Fibroblast of lung (primary cell): ENCODE results near the gene ELMO2. TPM values are rescaled to one million over a fixed set of nuclear protein-coding genes. Genes with fewer than 3 reads are reported as not detected.

Source experiments
- DNase-seq, 2 donors: peaks; one replicate each; pipeline versions ENCODE4 v3.0.0 to v3.0.0-alpha.2; 2010; ENCODE audit warnings: low read depth in 2 of 2
- H2AFZ ChIP-seq: 2 replicates; pipeline ENCODE4 v1.5.1; 2012; ENCODE audit warnings: low read length, control low read depth, inconsistent platforms
- H3K27ac ChIP-seq: 2 replicates; pipeline ENCODE4 v1.5.1; 2011; ENCODE audit warnings: low read length, control low read depth; ENCODE audit not compliant: insufficient read depth
- H3K27me3 ChIP-seq: 2 replicates; pipeline ENCODE4 v1.5.1; 2011; ENCODE audit warnings: mild to moderate bottlenecking, low read length; ENCODE audit not compliant: control insufficient read depth, insufficient read depth
- H3K36me3 ChIP-seq: 2 replicates; pipeline ENCODE4 v1.5.1; 2011; ENCODE audit warnings: low read length; ENCODE audit not compliant: control insufficient read depth, insufficient read depth
- H3K4me1 ChIP-seq: 2 replicates; pipeline ENCODE4 v1.5.1; 2011; ENCODE audit warnings: low read length; ENCODE audit not compliant: control insufficient read depth, insufficient read depth; ENCODE audit errors: extremely low read depth
- H3K4me2 ChIP-seq: 2 replicates; pipeline ENCODE4 v1.5.1; 2011; ENCODE audit warnings: low read length, control low read depth; ENCODE audit not compliant: insufficient read depth; ENCODE audit errors: extremely low read depth
- H3K4me3 ChIP-seq, 4 experiments: fragments of 200-600 bp in 1 of 4; sonication (generic) in 1 of 4; replicated peaks in 1 of 4; 2 replicates each; pipeline ENCODE4 v1.5.1; 2011 to 2016; ENCODE audit warnings: low read length in 4 of 4, low read depth in 3 of 4, mild to moderate bottlenecking in 3 of 4, control low read depth in 2 of 4, inconsistent platforms in 1 of 4, mixed read lengths in 1 of 4; ENCODE audit not compliant: insufficient read depth in 1 of 4; ENCODE audit errors: control extremely low read depth in 1 of 4
- H3K79me2 ChIP-seq: 2 replicates; pipeline ENCODE4 v1.5.1; 2012; ENCODE audit warnings: mild to moderate bottlenecking, low read length, inconsistent platforms; ENCODE audit not compliant: control insufficient read depth, insufficient read depth
- H3K9ac ChIP-seq: 2 replicates; pipeline ENCODE4 v1.5.1; 2011; ENCODE audit warnings: mild to moderate bottlenecking, low read length, control low read depth; ENCODE audit not compliant: insufficient read depth
- H3K9me3 ChIP-seq: 2 replicates; pipeline ENCODE4 v1.5.1; 2012; ENCODE audit warnings: low read depth, low read length; ENCODE audit not compliant: control insufficient read depth, insufficient read depth
- H4K20me1 ChIP-seq: 2 replicates; pipeline ENCODE4 v1.5.1; 2011; ENCODE audit warnings: low read length; ENCODE audit not compliant: control insufficient read depth, insufficient read depth; ENCODE audit errors: extremely low read depth
- EZH2 ChIP-seq: IDR thresholded peaks from 2 replicates; pipeline ENCODE4 v1.5.1; 2012; ENCODE audit warnings: low read length, control low read depth, mild to moderate bottlenecking; ENCODE audit errors: missing control alignments
- polyA plus RNA-seq, 2 donors: library from polyadenylated mRNA; depleted of rRNA in 1 of 2; stranded (reverse) in 1 of 2; unstranded in 1 of 2; fragments of >200 nt; gene quantifications; 2 replicates each; pipeline ENCODE4 v1.2.1, GENCODE V29; 2011 to 2012; ENCODE audit warnings: missing spikeins in 1 of 2
- total RNA-seq: library from RNA; depleted of rRNA; stranded (reverse); fragments of >200 nt; gene quantifications from 2 replicates; pipeline ENCODE4 v1.2.1, GENCODE V29; 2014
- TF ChIP-seq, protein P1 (sequence below), 2 donors: IDR thresholded peaks in 1 of 2; conservative IDR thresholded peaks in 1 of 2; 1 replicate in 1 of 2; 2 replicates in 1 of 2; pipeline ENCODE4 v1.5.1; 2011 to 2012; ENCODE audit warnings: low read length in 2 of 2, control low read depth in 1 of 2, inconsistent platforms in 1 of 2, low read depth in 1 of 2, mild to moderate bottlenecking in 1 of 2

The ELMO2 gene
- total and polyA plus RNA-seq, 2 donors (not counting 1 experiment from before 2014, with no cell fraction given), result 33.7 to 43.8 TPM

DNA sequence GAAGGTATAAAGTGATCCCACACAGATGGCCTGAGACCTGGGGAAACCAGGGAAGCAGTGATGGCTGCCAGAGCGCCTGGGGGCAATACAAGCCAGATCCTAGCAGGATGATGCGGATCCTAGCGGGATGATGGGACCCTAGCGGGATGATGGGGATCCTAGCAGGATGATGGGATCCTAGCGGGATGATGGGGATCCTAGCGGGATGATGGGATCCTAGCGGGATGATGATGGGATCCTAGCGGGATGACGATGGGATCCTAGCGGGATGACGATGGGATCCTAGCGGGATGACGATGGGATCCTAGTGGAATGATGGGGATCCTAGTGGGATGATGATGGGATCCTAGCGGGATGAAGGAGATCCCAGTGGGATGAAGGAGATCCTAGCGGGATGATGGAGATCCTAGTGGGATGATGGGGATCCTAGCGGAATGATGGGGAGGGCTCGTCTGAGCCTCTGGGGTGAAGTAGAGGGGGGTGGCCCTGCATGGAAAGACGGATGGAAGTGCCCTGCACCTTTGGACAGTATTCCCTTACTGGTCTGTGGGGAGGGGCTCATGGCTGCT lies 54.0 kb downstream of the ELMO2 start:
- H3K9me3 ChIP-seq, result no peaks in the 10 kb centered on the region
- no peak overlapping the region for H3K9ac ChIP-seq
- no peaks in the 10 kb centered on the region for H4K20me1 ChIP-seq
- H3K79me2 ChIP-seq, result no peaks in the 10 kb centered on the region
- H3K4me2 ChIP-seq, result no peak overlapping the region
- TF ChIP-seq, protein P1, sequence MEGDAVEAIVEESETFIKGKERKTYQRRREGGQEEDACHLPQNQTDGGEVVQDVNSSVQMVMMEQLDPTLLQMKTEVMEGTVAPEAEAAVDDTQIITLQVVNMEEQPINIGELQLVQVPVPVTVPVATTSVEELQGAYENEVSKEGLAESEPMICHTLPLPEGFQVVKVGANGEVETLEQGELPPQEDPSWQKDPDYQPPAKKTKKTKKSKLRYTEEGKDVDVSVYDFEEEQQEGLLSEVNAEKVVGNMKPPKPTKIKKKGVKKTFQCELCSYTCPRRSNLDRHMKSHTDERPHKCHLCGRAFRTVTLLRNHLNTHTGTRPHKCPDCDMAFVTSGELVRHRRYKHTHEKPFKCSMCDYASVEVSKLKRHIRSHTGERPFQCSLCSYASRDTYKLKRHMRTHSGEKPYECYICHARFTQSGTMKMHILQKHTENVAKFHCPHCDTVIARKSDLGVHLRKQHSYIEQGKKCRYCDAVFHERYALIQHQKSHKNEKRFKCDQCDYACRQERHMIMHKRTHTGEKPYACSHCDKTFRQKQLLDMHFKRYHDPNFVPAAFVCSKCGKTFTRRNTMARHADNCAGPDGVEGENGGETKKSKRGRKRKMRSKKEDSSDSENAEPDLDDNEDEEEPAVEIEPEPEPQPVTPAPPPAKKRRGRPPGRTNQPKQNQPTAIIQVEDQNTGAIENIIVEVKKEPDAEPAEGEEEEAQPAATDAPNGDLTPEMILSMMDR (conservative IDR thresholded peaks at IDR 0.05 in 1 of 2, IDR thresholded peaks at IDR 0.05 in 1 of 2; ENCODE audit: low read depth in 1 of 2, low read length in 2 of 2), result no peak
- TF ChIP-seq EZH2, result no peak
- H3K4me3 ChIP-seq, result no peak overlapping the region
- H3K27me3 ChIP-seq, result no peaks in the 10 kb centered on the region
- H3K27ac ChIP-seq, result no peak overlapping the region
- no peak for DNase-seq
- no peak overlapping the region for H2AFZ ChIP-seq
- peaks cover 4% of the 10 kb centered on the region for H3K36me3 ChIP-seq
- peaks cover 6% of the 10 kb centered on the region for H3K4me1 ChIP-seq

DNA sequence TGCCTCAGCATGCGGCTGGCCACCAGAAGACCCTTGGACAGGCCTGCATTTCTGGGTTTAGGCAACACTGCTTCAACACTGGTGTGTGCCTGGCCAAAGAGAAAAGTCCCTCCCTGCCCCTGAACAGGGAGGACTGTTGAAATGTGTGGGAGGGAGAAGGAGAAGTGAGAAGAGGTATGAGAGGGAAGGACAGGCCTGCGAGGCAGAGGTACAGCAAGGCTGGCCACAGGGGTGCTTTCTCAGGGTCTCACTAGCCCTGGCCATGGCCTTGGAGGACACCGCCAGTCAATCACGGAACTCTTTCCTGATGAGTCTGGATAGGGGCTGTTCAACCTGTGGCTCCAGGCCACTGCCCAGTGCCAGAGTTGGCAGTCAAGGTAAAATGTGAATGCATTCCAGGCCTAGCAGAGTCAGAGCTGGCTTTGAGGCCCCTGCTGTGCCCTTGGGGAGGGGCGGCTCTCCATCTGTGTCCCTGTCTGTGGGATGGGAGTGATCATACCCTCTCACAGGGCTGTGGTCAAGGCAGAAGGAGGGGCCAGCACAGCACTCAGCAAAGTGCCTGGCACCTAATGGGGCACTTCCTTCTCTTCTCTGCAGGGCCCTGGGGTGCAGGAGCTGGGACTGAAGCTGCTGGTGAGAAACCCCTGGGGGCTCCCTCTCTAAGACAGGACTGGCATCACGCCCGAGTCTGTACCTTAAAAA lies 54.9 kb downstream of the ELMO2 start:
- Histone ChIP-seq H4K20me1 (no peaks in the 10 kb centered on the region), H3K4me2 (no peak overlapping the region), H2AFZ (no peak overlapping the region), H3K4me3 (no peak overlapping the region), H3K27ac (peak overlapping the region; percentile 56), H3K36me3 (peaks cover 4% of the 10 kb centered on the region), H3K9ac (no peak overlapping the region), H3K79me2 (no peaks in the 10 kb centered on the region), H3K9me3 (no peaks in the 10 kb centered on the region), H3K4me1 (peaks cover 6% of the 10 kb centered on the region), H3K27me3 (no peaks in the 10 kb centered on the region)
- no peak for TF ChIP-seq EZH2
- TF ChIP-seq, protein P1 (conservative IDR thresholded peaks at IDR 0.05 in 1 of 2, IDR thresholded peaks at IDR 0.05 in 1 of 2; ENCODE audit: low read depth in 1 of 2, low read length in 2 of 2), result no peak
- DNase-seq, result no peak

DNA sequence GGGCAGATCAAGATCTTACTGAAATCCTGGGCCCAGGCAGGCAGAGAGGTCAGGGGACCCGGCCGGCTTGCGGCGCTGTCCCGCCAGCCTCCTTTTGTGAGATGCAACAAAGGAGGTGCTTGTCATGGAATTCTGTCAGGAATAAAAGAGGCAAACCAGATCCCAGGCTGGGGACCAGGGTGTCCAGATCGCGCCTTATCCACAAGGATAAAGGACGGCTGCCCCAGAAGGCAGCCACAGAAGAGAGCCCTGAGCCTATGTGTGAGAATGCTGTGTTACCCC lies 55.5 kb downstream of the ELMO2 start:
- Histone ChIP-seq H3K27me3 (no peaks in the 10 kb centered on the region), H3K79me2 (no peaks in the 10 kb centered on the region), H3K9ac (no peak overlapping the region), H3K36me3 (peaks cover 2% of the 10 kb centered on the region), H3K27ac (peak overlapping the region; percentile 56), H3K9me3 (no peaks in the 10 kb centered on the region), H4K20me1 (no peaks in the 10 kb centered on the region), H3K4me3 (no peak overlapping the region), H2AFZ (no peak overlapping the region), H3K4me1 (peaks cover 6% of the 10 kb centered on the region), H3K4me2 (no peak overlapping the region)
- no peak for DNase-seq
- TF ChIP-seq, protein P1 (conservative IDR thresholded peaks at IDR 0.05 in 1 of 2, IDR thresholded peaks at IDR 0.05 in 1 of 2; ENCODE audit: low read depth in 1 of 2, low read length in 2 of 2), result no peak
- no peak for TF ChIP-seq EZH2
